22Rv1 (cell line): ENCODE results near the gene SULF2.

Source experiments
- ZFX ChIP-seq: fragments of 450-650 bp; IDR thresholded peaks from 2 replicates; pipeline ENCODE4 v1.6.1; 2017; ENCODE audit warnings: antibody characterized with exemption, borderline replicate concordance
- TF ChIP-seq, protein P1 (sequence below): fragments of 450-650 bp; IDR thresholded peaks from 2 replicates; pipeline ENCODE4 v1.5.1; 2017; ENCODE audit warnings: mild to moderate bottlenecking

DNA sequence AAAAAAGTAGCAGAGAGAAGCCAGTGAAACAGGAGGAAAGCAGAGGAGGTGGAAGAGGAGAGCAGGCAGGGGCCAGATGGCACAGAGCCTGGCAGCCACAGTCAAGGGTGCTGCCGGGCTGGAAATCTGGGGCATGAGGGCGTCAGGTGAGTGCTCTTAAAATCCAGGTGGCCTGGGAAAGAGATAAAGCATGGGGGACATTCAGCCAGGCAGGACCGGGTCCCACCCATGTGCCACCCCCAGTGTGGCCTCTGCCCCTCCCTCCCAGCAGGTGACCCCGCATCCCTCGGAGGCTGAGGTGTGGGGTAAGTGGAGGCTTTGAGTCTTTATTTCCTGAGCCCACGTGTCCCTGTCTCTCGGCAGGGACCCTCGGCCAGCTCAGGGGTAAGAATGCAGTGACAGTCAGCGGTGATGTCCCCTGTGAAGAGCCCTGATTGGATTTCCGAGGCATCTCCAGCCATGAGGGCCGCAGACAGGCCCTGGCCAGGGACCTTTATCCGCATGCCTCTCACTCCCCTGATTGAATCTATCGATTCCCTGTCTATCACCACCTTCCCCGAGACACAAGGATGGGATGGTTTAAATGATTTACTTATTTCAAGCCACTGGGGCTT lies 33.8 kb upstream of the SULF2 start:
- TF ChIP-seq, protein P1, sequence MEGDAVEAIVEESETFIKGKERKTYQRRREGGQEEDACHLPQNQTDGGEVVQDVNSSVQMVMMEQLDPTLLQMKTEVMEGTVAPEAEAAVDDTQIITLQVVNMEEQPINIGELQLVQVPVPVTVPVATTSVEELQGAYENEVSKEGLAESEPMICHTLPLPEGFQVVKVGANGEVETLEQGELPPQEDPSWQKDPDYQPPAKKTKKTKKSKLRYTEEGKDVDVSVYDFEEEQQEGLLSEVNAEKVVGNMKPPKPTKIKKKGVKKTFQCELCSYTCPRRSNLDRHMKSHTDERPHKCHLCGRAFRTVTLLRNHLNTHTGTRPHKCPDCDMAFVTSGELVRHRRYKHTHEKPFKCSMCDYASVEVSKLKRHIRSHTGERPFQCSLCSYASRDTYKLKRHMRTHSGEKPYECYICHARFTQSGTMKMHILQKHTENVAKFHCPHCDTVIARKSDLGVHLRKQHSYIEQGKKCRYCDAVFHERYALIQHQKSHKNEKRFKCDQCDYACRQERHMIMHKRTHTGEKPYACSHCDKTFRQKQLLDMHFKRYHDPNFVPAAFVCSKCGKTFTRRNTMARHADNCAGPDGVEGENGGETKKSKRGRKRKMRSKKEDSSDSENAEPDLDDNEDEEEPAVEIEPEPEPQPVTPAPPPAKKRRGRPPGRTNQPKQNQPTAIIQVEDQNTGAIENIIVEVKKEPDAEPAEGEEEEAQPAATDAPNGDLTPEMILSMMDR: no peak
- no peak for TF ChIP-seq ZFX
